Measurements from ENCODE around the gene ABCD1.

ABCD1 gene

DNA sequence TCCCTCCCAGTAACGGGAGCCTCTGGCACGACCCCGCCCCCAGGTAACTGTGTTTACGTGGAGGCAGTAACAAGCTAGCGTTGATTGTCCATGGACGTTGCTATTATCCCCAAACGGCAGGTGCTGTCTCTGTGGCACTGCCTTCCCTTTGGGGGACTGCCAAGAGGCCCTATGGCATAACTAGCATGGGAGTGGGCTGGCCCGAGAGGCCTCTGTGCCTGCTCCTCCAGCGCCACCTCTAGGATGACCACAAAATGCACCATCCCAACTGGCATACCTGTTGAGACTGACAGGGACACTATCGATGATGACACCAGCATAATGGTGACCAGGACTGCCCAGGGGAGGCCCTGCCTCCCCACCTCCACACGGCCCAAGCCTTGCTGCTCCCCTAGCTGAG, 57.7 kb downstream of the ABCD1 start:
- TF ChIP-seq, protein P1, sequence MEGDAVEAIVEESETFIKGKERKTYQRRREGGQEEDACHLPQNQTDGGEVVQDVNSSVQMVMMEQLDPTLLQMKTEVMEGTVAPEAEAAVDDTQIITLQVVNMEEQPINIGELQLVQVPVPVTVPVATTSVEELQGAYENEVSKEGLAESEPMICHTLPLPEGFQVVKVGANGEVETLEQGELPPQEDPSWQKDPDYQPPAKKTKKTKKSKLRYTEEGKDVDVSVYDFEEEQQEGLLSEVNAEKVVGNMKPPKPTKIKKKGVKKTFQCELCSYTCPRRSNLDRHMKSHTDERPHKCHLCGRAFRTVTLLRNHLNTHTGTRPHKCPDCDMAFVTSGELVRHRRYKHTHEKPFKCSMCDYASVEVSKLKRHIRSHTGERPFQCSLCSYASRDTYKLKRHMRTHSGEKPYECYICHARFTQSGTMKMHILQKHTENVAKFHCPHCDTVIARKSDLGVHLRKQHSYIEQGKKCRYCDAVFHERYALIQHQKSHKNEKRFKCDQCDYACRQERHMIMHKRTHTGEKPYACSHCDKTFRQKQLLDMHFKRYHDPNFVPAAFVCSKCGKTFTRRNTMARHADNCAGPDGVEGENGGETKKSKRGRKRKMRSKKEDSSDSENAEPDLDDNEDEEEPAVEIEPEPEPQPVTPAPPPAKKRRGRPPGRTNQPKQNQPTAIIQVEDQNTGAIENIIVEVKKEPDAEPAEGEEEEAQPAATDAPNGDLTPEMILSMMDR (IDR thresholded peaks at IDR 0.05; ENCODE audit: low read depth, low read length) = peak; percentile 6
- in situ Hi-C loops (cut with HindIII; ENCODE audit: low sequenced_read_pairs) = no loop called here
- no peak overlapping the region for H3K4me3 ChIP-seq (ENCODE audit: low read depth, low read length)
- DNase-seq (ENCODE audit: low read depth, low spot score) = no peak

DNA sequence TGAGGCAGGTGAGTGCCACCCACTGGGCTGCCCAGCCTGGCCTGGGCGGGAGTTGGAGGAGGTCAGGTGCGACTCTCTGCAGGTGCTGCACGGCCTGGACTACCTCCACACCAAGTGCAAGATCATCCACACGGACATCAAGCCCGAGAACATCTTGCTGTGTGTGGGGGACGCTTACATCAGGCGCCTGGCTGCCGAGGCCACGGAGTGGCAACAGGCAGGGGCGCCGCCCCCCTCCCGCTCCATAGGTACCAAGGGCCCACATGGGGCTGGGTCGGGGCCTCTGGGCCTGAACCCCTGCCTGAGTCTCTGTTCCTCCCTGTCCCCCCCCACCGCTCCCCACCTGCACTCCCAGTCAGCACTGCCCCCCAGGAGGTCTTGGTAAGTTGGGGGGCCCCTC, 58.2 kb downstream of the ABCD1 start:
- no peak for DNase-seq (ENCODE audit: low read depth, low spot score)
- no peak overlapping the region for H3K4me3 ChIP-seq (ENCODE audit: low read depth, low read length)
- TF ChIP-seq, protein P1 (IDR thresholded peaks at IDR 0.05; ENCODE audit: low read depth, low read length) = no peak
- in situ Hi-C loops (cut with HindIII; ENCODE audit: low sequenced_read_pairs) = no loop called here

DNA sequence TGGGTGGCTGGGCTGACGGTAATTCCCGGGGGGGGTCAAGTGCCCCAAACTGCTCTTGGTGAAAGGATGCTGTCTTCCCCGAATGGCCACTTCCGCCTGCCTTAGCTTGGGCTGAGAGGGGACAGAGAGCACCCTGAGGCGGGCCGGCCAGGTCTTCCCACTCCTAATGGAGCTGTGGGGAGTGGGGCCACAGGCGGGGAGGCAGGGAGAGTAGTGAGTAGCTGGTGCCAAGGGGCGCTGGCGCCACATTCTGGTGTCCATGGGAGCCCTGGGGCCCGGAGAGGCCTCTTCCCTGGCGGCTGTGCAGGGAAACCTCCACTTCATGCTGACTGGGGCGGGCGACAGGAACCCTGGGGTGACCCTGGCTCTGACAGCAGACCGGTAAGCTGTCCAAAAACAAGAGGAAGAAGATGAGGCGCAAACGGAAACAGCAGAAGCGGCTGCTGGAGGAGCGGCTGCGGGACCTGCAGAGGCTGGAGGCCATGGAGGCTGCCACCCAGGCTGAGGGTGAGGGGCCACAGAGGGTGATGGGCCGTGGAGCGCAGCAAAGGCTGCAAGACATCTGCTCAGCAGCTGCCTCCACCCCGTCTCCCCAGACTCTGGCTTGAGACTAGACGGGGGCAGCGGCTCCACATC, 58.8 kb downstream of the ABCD1 start:
- DNase-seq (ENCODE audit: low read depth, low spot score) = no peak
- H3K4me3 ChIP-seq (ENCODE audit: low read depth, low read length) = no peak overlapping the region
- in situ Hi-C loops (cut with HindIII; ENCODE audit: low sequenced_read_pairs) = no loop called here
- TF ChIP-seq, protein P1 (IDR thresholded peaks at IDR 0.05; ENCODE audit: low read depth, low read length) = no peak

DNA sequence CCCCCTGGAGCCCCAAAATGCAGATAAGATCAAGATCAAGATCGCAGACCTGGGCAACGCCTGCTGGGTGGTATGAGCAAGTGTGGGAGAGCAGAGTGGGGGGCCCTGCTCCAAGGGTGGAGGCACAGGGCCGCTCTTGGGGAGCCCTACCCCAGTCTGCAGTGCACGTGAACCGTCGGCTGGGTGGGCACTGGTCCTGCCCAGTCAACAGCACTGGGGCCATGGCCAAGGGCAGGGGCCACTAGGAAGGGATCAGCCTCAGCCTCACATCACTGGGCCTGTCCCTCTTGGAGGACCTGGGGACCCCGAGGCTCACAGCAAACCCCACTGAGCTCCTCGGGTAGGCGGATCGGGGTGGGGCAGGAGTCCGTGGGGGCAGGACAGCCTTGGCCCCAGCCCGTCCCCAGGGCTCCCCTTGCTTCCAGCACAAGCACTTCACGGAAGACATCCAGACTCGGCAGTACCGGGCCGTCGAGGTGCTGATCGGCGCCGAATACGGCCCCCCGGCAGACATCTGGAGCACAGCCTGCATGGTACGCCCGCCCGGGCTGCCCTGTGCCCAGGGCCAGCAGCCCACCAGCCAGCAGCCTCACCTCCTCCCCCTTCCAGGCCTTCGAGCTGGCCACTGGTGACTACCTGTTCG, 59.8 kb downstream of the ABCD1 start:
- H3K4me3 ChIP-seq (ENCODE audit: low read depth, low read length) = no peak overlapping the region
- in situ Hi-C loops (cut with HindIII; ENCODE audit: low sequenced_read_pairs) = no loop called here
- DNase-seq (ENCODE audit: low read depth, low spot score) = no peak
- TF ChIP-seq, protein P1 (IDR thresholded peaks at IDR 0.05; ENCODE audit: low read depth, low read length) = no peak

DNA sequence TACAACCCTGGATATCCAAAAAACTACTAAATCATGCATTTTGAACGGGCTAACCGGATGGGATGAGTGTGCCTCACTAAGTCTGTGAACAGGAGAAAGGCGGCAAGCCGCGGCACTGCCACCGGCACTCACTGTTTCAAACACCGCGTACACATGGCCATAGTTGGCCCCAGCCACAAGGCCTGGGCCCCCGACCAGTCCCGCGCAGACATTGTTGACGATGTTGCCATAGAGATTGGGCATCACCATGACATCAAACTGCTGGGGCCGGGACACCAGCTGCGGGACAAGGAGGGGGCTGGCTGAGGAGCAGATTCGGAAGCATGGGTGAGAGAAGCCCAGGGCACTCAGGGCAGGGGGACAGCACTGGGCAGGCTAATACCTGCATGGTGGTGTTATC, 62.0 kb downstream of the ABCD1 start:
- DNase-seq (ENCODE audit: low read depth, low spot score) = no peak
- in situ Hi-C loops (cut with HindIII; ENCODE audit: low sequenced_read_pairs) = no loop called here
- TF ChIP-seq, protein P1 (IDR thresholded peaks at IDR 0.05; ENCODE audit: low read depth, low read length) = no peak
- H3K4me3 ChIP-seq (ENCODE audit: low read depth, low read length) = no peak overlapping the region

DNA sequence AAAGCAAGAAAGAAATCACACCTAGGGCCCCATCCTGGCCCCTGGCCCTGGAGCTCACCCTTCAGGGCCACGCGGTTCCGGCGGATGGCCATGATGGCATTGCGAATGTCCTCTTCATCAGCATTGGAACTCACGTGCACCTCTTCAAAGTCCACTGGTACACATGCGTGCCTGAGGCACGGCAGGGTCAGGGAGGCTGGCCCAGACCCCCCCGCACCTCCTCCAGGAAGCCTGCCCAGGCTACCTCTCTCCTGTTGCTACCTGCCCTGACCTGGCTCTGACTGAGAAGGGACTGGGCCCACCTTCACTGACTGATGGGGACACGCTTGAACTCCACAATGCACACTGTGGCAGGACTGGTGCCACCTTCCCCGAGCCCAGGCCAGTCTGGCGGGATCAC, 65.0 kb downstream of the ABCD1 start:
- TF ChIP-seq, protein P1 (IDR thresholded peaks at IDR 0.05; ENCODE audit: low read depth, low read length) = no peak
- H3K4me3 ChIP-seq (ENCODE audit: low read depth, low read length) = no peak overlapping the region
- in situ Hi-C loops (cut with HindIII; ENCODE audit: low sequenced_read_pairs) = no loop called here

More for the DNA sequence above, 65.0 kb downstream of the ABCD1 start:
- DNase-seq (ENCODE audit: low read depth, low spot score) = no peak

Data from astrocyte of the spinal cord (primary cell).